Endothelial cell (in vitro differentiated cells): ENCODE measurements around the gene AUH. TPM values are rescaled to one million over a fixed set of nuclear protein-coding genes. Genes with fewer than 3 reads are reported as not detected.

Source experiments
- DNase-seq: peaks from one replicate; pipeline ENCODE4 v3.0.0; 2021; ENCODE audit warnings: low spot score
- H3K27ac Mint-ChIP-seq: one replicate; pipeline ENCODE4 v1.8.0; 2021; ENCODE audit warnings: mixed read lengths, inconsistent platforms; ENCODE audit not compliant: unreplicated experiment
- H3K27me3 Mint-ChIP-seq: one replicate; pipeline ENCODE4 v1.8.0; 2021; ENCODE audit warnings: mild to moderate bottlenecking, moderate library complexity, mixed read lengths, inconsistent platforms; ENCODE audit not compliant: unreplicated experiment
- H3K36me3 Mint-ChIP-seq: one replicate; pipeline ENCODE4 v1.8.0; 2021; ENCODE audit warnings: mild to moderate bottlenecking, low read depth, mixed read lengths, inconsistent platforms; ENCODE audit not compliant: unreplicated experiment
- H3K4me1 Mint-ChIP-seq: one replicate; pipeline ENCODE4 v1.8.0; 2021; ENCODE audit warnings: mild to moderate bottlenecking, mixed read lengths, inconsistent platforms; ENCODE audit not compliant: unreplicated experiment
- H3K4me3 Mint-ChIP-seq: one replicate; pipeline ENCODE4 v1.8.0; 2021; ENCODE audit warnings: mild to moderate bottlenecking, mixed read lengths, inconsistent platforms; ENCODE audit not compliant: unreplicated experiment
- H3K9me3 Mint-ChIP-seq: one replicate; pipeline ENCODE4 v1.8.0; 2021; ENCODE audit warnings: mixed read lengths, inconsistent platforms; ENCODE audit not compliant: unreplicated experiment
- total RNA-seq: library from RNA; stranded (reverse); fragmentation: NEBNext Ultra II Directional; extraction: Animal tissue kit (Norgen Biotek cat#: 25700); gene quantifications from one replicate; pipeline ENCODE4 v1.2.1, GENCODE V29; 2021; ENCODE audit not compliant: unreplicated experiment
- TF ChIP-seq, protein P1 (sequence below): fragments of 200-600 bp; sonication (generic); IDR thresholded peaks from one replicate; pipeline ENCODE4 v1.5.0; 2021; ENCODE audit warnings: antibody characterized with exemption; ENCODE audit not compliant: unreplicated experiment

Gene AUH
- total RNA-seq, 1 donor from 2014 or later: 14.4 TPM

DNA sequence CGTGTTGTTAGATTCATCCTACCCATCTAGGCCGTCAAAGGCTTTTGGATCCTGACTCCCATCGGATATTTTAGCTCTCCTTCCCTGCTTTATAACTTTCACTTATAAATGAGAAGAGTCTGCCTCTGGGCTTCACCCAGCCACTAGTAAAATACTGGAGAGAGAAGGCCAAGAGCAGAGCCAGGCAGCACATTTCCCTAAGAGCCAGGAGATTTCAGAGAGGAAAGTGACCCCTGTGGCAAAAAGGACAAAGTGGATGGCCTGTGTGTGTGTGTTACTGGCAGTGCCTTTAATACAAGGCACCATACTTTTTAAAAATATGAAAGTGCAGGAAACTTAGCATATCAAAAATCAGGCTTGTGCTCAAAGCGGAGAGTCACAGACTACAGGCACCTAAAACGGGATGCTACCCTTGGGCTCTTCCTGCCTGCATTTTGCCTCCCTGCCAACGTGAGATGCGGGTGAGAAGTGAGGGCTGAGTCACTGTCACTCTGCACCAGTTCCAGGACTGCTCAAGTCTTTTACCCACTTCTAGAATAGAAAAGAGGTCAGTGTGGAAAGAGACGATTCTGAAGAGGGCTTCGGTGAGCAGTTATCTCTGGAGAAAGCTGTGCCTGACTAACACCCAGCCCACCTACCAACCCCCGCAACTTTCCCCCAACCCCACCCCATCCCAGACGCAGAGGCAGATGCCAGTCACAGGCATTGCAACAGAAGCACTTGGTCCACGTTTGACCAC, 46.0 kb upstream of the AUH start:
- Mint-ChIP-seq H3K4me3 (no peak overlapping the region), H3K9me3 (no peaks in the 10 kb centered on the region), H3K27ac (no peak overlapping the region), H3K4me1 (peaks cover 4% of the 10 kb centered on the region), H3K27me3 (no peaks in the 10 kb centered on the region), H3K36me3 (peaks cover 7% of the 10 kb centered on the region)
- TF ChIP-seq, protein P1, sequence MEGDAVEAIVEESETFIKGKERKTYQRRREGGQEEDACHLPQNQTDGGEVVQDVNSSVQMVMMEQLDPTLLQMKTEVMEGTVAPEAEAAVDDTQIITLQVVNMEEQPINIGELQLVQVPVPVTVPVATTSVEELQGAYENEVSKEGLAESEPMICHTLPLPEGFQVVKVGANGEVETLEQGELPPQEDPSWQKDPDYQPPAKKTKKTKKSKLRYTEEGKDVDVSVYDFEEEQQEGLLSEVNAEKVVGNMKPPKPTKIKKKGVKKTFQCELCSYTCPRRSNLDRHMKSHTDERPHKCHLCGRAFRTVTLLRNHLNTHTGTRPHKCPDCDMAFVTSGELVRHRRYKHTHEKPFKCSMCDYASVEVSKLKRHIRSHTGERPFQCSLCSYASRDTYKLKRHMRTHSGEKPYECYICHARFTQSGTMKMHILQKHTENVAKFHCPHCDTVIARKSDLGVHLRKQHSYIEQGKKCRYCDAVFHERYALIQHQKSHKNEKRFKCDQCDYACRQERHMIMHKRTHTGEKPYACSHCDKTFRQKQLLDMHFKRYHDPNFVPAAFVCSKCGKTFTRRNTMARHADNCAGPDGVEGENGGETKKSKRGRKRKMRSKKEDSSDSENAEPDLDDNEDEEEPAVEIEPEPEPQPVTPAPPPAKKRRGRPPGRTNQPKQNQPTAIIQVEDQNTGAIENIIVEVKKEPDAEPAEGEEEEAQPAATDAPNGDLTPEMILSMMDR: no peak
- no peak for DNase-seq

DNA sequence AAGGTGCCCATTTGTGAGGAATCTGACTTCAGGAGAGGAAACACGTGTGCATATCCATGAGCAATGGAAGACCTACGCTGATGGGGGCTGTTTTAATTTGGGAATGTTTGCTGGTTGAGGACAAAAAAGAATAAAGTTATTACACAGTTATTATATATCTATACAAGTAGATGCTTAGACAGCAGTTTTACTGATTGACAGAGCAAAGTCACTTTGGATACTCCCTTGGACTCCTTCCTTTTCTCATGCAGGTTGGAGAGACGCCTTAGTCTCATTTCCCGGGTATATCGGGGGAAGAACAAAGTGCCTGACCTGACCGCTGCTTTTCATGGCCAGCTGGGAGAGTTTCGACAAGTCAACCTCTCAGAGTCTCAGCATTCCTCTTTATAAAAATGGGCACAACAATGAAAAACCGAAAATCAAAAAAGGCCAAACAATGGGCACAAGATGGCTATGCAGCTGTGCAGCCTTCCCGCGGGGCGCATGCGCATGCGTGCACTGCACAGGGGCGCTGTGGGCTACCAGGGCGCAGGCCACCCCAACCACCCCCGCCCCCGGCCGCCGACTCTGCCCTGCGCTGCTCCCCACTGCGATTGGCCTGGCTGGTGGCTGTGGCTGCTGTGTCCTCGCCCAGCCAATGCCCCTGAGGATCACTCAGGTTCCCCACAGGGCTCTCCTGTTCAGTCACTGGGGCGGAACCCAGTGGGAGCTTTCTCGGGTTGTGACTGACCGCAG, 43.8 kb upstream of the AUH start:
- Mint-ChIP-seq H3K36me3 (peaks cover 7% of the 10 kb centered on the region), H3K9me3 (no peaks in the 10 kb centered on the region), H3K4me1 (no peaks in the 10 kb centered on the region), H3K27ac (no peak overlapping the region), H3K4me3 (no peak overlapping the region), H3K27me3 (no peaks in the 10 kb centered on the region)
- TF ChIP-seq, protein P1: no peak
- no peak for DNase-seq

DNA sequence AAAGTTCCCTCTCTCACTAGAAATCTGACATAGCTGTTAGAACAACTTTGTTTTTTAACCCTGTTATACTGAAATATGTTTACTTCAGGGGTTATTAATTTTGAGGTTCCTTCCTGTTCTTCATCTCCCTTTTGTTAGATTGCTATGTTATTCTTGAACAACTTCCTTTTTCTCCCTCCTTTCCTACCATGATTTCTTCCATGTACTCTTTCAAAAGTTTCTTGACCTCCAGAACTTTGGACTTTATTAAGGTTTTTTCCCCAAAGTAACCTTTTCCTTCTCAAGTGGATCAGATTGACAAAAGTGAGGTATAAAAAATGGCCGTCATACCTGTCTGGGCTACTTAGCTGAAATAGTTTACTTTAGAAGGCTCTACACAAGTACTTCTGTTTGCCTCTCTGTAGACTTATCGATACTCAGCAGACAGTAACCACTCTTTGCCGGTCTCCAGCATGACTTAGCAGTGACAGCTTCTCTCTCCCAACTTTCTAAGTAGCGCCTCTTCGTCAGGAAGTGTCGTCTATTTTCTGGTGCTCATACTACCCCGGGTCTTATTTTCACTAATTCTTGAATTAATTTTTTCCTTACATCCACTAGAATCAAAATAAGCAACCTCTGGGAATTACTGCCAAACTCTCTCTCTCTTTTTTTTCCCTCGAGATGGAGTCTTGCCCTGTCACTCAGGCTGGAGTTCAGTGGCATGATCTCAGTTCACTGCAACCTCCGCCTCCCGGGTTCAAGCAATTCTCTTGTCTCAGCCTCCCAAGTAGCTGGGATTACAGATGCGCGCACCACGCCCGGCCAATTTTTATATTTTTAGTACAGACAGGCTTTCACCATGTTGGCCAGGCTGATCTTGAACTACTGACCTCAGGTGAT, 42.2 kb upstream of the AUH start:
- Mint-ChIP-seq H3K4me1 (peaks cover 4% of the 10 kb centered on the region), H3K36me3 (no peaks in the 10 kb centered on the region), H3K4me3 (no peak overlapping the region), H3K27ac (no peak overlapping the region), H3K9me3 (no peaks in the 10 kb centered on the region), H3K27me3 (no peaks in the 10 kb centered on the region)
- TF ChIP-seq, protein P1: no peak
- DNase-seq: no peak

DNA sequence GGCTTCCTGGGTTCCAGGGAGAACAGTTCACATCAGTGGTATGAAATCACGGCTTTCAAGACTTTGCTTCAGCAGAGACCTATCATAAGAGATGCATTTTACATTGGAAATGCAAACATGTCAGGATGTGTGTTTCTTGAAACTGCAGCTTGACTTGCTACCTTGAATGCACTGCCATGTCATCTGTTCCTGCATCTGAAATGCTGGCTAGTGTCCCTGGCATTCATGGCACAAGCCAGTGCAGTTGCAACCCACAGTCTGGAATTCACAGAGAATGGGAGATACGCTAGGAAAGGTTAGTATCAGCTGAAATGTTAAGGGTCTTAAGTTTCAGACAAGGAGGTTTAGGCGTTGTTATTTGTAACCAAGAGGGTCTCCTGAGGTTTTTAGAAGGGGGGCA, 37.2 kb upstream of the AUH start:
- Mint-ChIP-seq H3K9me3 (no peaks in the 10 kb centered on the region), H3K27ac (no peak overlapping the region), H3K4me1 (peaks cover 4% of the 10 kb centered on the region), H3K27me3 (no peaks in the 10 kb centered on the region), H3K36me3 (no peaks in the 10 kb centered on the region), H3K4me3 (no peak overlapping the region)
- TF ChIP-seq, protein P1: no peak
- DNase-seq: no peak
